ENCODE data around the gene F2RL3.
"Not testable (repeated sequence)": the region's sequence is repeated elsewhere in the genome, so short reads cannot be mapped to it uniquely, and the experiment has no call there.

F2RL3 gene

DNA sequence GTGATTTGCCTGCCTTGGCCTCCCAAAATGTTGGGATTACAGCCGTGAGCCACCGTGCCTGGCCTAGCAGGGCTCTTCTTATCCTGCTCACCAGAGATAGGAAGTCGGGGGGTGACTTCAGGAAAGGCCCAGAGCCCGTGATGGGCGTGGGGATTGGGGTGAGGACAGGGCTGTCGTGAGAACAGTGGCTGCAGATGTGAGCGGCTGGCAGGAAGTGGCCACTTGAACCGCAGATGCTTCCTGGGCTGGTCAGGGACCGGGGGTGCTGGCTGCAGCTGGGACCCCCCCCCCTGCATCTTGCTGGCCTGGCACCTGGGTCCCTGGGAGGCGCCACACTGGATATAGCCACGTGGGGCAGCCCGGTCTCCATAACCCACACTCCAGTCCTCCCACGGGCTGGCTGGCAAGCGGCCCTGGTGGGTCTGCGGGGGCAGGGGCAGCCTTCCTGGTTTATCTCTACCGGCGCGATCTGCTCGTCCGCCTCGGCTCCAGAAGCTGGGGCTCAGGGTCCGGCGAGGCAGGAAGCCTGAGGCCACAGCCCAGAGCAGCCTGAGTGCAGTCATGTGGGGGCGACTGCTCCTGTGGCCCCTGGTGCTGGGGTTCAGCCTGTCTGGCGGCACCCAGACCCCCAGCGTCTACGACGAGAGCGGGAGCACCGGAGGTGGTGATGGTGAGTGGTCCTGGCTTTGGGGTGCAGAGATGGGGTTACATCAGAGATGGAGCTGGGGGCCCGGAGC lies at the start of gene F2RL3:
F2RL3 (plus strand) TSS at position 371 of the 737 bp plus-strand sequence; CDS start at position 562, 191 bp downstream.
- no peak for DNase-seq

DNA sequence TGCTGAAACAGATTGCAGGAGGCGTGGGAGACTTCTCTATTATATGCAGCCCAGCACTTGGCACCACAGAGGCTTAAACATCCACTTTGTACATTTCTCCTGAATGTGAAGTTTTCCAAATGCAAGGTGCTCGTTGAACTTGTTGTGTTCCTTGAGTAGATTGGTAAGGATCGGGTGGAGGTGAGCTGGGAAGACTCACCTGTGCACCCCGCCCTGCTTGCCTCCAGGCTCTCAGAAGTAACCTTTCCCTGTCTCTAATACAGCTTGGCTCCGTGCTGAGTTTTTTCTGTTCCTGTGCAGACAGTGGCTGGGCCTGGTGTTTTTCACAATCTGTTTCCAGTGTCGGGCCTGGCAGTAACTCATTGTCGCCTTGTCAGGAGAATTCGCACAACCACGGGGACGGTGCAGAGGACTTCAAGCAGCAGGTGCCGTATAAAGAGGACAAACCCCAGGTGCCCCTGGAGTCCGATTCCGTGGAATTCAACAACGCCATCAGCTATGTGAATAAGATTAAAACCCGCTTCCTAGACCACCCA lies 47.3 kb upstream of the F2RL3 start:
- no peak for DNase-seq

DNA sequence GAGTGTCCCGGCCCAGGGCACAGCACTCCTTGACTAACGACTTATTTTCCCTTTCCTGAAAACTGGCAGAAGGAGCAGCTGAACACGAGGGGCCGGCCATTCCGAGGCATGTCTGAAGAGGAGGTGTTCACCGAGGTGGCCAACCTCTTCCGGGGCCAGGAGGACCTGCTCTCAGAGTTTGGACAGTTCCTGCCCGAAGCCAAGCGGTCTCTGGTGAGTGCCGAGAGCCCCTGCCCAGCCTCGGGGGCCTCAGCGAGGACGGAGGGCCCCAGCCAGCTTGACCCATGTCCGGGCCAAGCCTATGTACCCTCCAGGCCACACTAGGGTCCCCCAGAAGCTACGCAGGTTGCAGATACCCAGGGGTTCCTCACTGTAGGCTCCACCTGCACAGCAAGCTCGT lies 41.9 kb upstream of the F2RL3 start:
- DNase-seq = no peak

DNA sequence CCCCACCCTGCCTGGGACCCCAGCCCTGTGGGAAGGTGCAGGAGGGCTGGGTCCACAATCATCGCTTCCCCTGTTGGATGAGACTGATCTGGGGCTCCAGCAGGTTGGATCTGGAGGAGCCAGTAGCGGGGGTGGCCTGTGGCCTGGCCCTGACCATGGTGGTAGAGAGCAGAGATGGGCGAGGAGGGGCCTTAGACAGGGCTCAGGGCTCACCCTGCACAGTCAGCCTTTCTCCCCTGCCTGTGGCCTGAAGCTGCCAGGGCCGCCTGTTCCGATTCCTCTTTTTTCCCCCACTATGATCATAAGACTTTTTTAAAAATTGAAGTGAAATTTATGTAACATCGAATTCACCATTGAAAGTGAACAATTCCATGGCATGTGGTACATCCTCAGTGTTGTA lies 41.4 kb upstream of the F2RL3 start:
- DNase-seq = no peak

DNA sequence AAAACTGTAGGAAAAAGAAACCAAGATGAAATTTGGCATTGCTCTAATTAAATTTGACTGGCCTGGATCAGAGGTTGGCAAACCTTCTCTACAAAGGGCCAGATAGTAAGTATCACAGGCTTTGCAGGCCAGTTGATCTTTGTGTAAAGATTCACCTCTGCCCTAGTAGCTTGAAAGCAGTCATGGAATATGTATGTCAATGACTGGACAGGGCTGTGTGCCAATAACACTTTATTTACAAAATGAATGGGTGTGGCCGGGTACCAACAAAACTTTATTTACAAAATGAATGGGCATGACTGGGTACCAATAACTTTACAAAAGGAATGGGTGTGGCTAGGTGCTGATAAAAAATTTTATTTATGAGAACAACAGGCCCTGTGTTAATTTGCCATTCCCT lies 39.6 kb upstream of the F2RL3 start:
- DNase-seq = no peak

DNA sequence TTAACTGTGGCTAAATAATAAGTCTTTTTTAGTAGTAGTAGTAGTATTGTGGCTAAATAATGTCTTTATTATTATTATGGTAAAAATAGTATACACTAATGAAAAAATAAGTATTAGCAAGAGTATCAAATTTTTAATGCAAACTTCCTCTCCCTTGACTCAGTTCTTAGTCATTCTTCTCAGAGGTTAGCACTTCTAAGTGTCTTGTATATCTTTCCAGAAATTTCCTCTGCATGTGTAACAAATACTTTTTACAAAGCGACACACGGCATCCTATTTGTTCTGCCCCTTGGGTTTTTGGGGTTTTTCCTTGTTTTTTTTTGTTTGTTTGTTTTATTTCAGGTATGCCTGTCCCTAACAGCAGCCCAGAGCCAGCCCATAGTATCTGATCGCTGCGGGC lies 38.7 kb upstream of the F2RL3 start:
- DNase-seq = no peak

DNA sequence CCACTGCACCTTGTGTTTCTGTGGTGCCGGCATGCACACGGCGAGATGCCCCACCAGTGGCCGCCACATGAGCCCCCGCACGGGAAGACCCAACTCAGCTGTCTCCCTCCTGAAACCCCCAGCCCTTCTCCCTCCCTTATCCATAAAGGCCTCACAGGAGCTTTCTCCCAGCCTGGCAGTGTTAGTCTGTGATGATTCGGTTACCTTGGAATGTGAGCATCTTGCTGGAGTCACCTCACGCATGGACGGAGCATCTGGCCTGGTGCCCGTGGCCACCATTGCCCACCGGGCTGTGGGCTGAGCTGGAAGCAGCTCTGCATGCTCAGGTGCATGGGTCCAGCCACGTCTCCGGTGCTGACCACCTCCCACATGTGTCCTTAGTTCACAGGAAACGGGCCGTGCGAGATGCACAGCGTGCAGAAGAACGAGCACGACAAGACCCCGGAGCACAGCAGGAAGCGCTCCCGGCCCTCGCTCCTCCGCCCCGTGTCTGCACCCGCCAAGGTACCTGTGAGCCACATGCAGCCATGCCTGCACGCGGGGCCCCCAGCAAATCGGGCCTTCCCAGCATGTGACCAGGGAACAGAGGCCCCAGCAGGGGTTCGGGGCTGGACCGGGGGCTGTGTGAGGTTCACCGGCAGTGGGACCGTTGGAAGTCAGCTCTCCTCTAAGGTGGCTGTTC lies 37.6 kb upstream of the F2RL3 start:
- DNase-seq = no peak

DNA sequence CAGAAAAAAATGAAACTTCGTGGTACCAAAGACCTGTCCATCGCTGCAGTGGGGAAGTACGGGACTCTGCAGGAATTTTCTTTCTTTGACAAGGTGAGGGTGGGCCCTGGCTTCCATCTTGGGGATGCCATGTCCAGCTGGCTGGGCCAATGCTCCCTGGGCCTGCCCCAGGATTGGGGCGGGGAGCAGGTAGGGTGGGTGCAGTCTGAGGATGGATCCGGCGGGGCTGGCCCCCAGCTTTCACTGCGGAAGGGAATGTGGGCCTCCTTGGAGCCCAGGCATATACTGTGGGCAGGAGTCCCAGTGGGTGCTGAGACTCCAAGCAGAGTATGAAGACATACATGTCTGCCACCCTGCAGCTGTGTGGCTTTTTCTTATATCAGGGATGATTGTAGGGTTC lies 35.7 kb upstream of the F2RL3 start:
- no peak for DNase-seq

DNA sequence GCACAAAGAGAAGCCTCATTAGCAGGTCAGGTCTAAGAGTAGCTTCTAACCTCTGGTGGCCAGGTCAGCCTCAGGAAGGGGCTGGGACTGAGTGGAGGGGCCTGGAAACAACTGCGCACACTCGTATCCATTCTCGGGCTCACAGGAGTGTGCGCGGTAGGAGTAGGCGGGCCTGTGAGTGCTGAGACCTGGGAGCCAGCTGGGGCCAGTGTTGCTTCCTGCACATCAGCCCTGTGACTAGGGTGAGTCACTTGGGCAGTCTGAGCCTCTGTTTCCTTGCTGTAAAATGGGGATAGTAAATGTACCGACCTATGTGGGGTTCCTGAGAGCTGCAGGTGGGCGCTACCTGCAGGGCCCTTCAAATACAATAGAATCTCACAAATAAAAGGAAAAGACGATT lies 32.7 kb upstream of the F2RL3 start:
- DNase-seq = no peak

DNA sequence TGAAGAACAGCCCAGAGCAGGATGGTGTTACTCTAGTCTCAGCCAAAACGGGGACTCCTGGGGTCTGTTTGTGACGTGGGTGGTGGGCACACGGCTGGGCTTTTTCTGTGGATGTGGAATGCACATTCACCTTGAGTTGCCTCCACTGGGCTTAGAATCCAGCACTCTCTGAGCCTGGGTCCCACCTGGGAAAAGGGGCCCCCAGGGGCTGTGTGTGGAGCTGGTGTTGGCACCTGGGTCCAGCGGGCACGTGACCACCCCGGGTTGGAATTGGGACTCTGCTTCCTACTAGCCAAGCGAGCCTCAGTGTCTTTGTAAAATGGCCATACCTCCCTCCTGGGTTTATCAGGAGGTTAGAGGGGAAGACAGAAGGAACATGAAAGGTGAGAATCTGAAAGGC lies 29.2 kb upstream of the F2RL3 start:
- no peak for DNase-seq

DNA sequence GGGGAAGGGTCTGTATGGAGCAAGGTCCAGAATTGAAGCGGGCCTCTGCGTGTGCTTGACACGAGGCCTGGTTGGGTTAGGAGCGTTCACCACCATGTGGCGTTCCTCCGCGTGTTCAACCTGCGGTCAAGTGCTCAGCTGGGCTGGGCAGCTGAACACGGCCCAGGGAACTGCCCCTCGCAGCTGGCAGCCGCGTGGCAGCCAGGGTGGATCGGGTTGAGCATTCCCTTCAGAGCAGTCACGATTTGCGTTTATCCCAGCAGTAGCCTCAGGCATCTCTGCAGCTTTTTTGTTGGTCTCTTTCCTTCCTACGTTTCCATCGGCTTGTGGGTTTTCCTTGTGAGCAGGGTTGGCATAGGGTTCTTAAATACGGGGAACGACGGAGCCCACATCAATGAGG lies 28.7 kb upstream of the F2RL3 start:
- no peak for DNase-seq

DNA sequence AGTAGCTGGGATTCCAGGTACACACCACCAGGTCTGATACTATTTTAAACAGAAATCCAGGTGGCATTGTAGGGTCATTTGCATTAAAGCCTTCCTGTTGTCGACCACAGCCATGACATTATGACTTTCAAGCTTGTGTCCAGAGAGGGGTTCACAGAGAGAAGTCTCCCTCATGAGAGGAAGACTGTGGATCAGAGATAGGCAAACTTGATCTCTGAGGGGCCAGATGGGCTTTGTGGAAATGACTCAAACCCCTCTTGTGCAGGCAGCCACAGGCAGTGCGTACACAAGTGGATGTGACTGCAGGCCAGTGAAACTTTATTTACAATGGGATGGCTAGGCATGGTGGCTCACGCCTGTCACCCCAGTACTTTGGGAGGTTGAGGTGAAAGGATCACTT lies 27.8 kb upstream of the F2RL3 start:
- no peak for DNase-seq

DNA sequence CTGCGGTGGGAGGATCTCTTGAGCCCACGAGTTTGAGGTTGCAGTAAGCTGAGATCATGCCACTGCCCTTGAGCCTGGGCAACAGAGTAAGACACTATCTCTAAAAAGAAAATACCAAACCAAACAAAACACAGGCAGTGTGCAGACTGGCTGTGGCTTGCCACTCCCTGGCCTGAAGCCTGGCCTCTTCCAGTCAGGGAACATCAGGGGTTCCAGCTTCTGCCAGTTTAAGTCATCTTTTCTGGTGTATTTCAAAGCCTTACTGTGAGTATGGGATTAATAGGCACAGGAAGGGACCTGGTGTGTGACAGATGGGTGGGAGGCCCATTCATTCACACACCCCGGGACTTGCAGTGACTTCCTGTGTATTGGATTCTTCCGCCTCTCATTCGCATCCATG lies 27.0 kb upstream of the F2RL3 start:
- no peak for DNase-seq

DNA sequence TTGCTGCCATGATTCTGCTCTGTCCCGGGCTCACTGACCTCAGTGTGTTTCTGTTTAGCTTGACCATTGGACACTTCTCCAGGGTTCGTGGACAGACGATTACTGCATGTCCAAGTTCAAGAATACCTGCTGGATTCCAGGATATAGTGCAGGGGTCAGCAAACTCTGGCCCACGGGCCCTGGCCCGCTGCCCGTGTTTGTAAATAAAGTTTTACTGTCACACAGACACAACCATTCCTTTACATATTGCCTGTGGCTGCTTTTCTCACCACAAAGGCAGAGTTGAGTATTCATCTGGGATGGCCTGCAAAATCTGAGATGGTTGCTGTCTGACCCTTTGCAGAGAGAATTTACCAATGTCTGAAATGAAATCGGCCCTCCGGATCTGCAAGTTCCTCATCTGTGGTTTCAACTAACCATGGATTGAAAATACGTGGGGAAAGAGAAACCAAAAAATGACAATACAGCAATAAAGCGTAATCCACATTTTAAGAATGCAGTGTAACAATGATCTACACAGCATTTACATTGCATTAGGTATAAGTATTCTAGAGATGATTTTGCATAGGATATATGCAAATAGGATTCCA lies 25.9 kb upstream of the F2RL3 start:
- no peak for DNase-seq

DNA sequence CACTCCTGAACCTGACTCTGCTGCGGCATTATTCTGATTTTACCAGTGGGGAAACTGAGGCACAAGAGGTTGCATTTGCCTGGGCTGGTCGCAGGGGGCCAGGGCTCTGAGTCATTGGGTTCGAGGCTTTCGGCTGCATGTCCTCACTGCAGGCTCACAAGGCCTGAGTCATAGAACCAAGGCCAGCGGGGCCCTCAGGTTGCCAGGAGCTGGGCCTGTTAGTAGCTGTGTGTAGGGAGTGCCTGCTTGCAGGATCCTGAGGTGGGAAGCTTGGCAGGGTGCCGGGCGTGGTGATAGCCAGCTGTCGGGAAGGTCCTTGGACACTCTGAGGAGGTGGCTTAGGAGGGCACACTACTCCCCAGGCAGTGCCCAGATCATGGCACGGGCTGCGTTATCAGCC lies 21.6 kb upstream of the F2RL3 start:
- DNase-seq = no peak

DNA sequence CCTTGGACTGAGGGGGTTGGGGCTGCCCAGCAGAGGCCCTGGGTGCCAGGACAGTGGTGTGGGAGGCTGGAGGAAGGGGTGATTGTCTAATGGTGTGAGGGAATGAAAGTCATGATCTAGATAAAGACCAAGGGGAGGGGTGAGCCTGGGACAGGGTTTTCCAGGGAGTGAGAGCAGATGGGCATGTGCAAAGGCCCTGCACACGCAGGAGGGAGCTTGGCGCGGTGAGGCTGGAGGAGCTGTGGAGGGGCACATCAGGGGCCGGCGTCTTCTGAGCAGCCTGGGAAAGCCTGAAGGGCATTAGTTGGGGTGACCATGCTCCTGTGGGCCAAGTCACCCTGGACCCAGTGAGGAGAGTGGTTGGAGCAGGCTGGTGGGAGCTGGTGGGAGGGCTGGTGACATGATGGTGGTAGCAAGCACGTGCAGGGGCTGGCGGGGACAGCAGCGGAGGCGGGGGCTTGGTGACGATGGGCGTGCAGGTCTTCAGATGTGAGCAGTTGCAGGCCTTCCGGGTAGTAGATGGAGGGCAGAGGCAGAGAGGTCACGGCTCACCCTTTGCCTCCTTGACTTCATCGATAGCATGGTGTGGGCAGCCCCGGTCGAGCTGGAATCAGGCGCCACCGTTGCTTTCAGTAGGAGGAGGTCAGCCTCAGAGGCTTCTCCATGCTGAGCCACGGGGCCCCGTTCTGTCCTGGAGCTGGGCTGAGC lies 20.2 kb upstream of the F2RL3 start:
- DNase-seq = no peak

DNA sequence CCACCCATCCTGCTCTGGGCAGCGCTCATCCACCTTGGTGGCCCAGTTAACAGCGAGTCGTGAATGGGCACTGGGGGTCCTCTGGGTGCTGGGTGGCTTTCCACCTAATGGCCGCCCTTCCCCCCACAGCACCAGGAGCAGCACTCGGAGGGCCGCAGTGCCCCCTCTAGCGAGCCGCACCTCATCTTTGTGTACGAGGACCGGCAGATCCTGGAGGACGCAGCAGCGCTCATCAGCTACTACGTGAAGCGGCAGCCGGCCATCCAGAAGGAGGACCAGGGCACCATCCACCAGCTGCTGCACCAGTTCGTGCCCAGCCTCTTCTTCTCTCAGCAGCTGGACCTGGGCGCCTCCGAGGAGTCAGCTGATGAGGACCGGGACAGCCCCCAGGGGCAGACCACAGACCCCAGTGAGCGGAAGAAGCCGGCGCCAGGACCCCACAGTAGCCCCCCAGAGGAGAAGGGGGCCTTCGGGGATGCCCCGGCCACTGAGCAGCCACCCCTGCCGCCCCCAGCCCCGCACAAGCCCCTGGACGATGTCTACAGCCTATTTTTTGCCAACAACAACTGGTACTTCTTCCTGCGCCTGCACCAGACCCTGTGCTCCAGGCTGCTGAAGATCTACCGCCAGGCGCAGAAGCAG lies 19.3 kb upstream of the F2RL3 start:
- no peak for DNase-seq

DNA sequence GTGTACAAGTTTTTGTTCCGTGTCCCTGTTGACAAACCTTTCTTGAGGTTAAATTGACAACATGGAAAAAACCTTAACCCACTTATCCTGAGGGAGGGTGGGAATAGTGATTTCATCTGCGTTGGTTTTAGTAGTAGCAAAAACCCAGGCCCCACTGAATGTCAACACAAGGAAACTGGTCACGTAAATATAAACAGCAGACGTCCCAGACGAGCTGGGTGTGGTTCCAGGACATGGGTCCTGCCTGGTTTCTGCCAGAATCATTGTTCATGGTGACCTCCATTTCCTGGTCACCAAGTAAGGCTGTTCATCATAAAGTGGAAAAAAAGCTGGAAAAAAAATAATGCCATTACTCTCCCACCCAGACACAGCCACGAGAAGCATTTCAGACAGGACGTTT lies 16.9 kb upstream of the F2RL3 start:
- no peak for DNase-seq

DNA sequence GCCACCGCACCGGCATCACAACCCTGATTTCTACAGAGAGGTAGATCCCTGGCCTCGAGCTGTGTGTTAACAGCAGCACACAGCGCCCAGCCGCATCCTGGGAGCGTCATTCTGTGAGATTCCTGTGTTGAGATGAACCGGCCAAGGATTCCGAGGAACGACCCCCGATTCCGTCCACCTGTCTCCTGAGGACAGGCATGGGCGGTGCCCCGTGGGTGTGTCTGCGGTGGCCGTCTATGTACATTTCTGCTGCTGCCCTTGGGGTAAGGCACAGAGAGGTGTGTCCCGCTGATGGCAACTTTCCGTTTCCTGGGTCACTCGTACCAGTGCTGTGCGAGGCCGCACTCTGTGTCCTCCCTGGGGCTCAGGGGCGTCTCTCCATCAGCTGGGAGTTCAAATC lies 16.1 kb upstream of the F2RL3 start:
- no peak for DNase-seq

DNA sequence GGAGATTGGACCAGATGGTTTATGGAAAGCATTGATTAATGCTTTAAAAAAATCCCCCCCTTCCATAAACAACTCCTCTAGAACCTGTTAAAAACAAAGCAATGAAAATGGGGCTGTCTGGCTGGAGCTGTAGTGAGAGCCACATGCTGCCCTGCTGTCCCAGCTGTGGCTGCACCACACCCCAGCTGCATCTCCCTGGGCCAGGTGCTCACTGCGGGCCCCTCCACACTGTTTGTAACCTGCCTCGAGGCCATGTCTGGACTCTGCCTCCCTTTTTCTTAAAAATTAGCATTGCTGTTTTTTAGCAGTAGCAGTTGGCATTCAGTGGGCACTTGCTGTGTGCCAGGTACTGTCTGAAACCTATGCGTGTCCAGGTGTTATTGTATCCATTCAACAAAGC lies 15.2 kb upstream of the F2RL3 start:
- DNase-seq = no peak

DNA sequence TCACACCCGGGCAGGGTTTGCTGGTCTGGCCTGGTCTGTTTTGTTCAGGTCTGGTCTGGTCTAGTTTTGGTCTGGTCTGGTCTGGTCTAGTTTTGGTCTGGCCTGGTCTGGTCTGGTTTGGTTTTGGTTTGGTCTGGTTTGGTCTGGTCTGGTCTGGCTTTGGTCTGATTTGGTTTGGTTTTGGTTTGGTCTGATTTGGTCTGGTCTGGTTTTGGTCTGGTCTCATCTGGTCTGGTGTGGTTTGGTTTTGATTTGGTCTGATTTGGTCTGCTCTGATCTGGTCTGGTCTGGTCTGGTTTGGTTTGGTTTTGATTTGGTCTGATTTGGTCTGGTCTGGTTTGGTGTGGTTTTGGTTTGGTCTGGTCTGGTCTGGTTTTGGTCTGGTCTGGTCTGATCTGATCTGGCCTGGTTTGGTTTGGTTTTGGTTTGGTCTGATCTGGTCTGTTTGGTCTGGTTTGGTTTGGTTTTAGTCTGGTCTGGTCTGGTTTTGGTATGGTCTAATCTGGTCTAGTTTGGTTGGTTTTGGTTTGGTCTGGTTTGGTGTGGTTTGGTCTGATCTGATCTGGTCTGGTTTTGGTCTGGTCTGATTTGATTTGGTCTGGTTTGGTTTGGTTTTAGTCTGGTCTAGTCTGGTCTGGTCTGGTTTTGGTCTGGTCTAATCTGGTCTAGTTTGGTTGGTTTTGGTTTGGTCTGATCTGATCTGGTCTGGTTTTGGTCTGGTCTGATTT lies 14.4 kb upstream of the F2RL3 start:
- DNase-seq = no peak

DNA sequence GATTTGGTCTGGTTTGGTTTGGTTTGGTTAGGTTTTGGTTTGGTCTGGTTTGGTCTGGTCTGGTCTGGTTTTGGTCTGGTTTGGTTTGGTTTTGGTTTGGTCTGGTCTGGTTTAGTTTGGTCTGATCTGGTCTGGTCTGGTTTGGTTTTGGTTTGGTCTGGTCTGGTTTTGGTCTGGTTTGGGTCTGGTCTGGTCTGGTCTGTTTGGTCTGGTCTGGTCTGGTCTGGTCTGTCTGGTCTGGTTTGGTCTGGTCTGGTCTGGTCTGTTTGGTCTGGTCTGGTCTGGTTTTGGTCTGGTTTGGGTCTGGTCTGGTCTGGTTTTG lies 13.9 kb upstream of the F2RL3 start:
- not testable (repeated sequence) for DNase-seq

All from NCI-H524 treated with DMSO at 0.1 percent for 48 hours (cell line).